GM20431 (cell line): ENCODE data around the gene HDDC3.
"Not testable (repeated sequence)": the region's sequence is repeated elsewhere in the genome, so short reads cannot be mapped to it uniquely, and the experiment has no call there.

ENCODE experiments used
- in situ Hi-C: fragments of 300-500 bp; cut with MseI, MboI; formaldehyde crosslinking; loops from one replicate; pipeline ENCODE4 v1.15.0; 2020; ENCODE audit warnings: low sequenced_read_pairs; ENCODE audit not compliant: unreplicated experiment

The HDDC3 gene

GRCh38 chr15:90913398-90913944 is 18.9 kb downstream of the HDDC3 start:
- in situ Hi-C loops, result no loop called here

- in situ Hi-C loops, result no loop called here
Observed at GRCh38 chr15:90912770-90913075, 19.6 kb downstream of the HDDC3 start.

- in situ Hi-C loops, result no loop called here
Observed at GRCh38 chr15:90911906-90912769, 20.2 kb downstream of the HDDC3 start.

- in situ Hi-C loops, result no loop called here
Observed at GRCh38 chr15:90911302-90911623, 21.1 kb downstream of the HDDC3 start.

GRCh38 chr15:90910441-90911301 is 21.7 kb downstream of the HDDC3 start:
- in situ Hi-C loops, result no loop called here

- in situ Hi-C loops, result no loop called here
Observed at GRCh38 chr15:90909976-90910375, 22.4 kb downstream of the HDDC3 start.

GRCh38 chr15:90909449-90909848 is 22.9 kb downstream of the HDDC3 start:
- in situ Hi-C loops, result not testable (repeated sequence)

- in situ Hi-C loops, result no loop called here
Observed at GRCh38 chr15:90907838-90908507, 24.4 kb downstream of the HDDC3 start.

GRCh38 chr15:90907051-90907660 is 25.2 kb downstream of the HDDC3 start:
- in situ Hi-C loops, result no loop called here

- in situ Hi-C loops, result no loop called here
Observed at GRCh38 chr15:90906181-90906849, 26.0 kb downstream of the HDDC3 start.

- in situ Hi-C loops, result no loop called here
Observed at GRCh38 chr15:90905306-90906180, 26.8 kb downstream of the HDDC3 start.

GRCh38 chr15:90904746-90905145 is 27.6 kb downstream of the HDDC3 start:
- in situ Hi-C loops, result no loop called here

GRCh38 chr15:90903733-90904536 is 28.4 kb downstream of the HDDC3 start:
- in situ Hi-C loops, result no loop called here

GRCh38 chr15:90902840-90903732 is 29.3 kb downstream of the HDDC3 start, which contains the start of gene MAN2A2:
TSS of gene MAN2A2 (plus strand) at chr15:90903302. CDS start at chr15:90904208, 906 bp downstream.
- in situ Hi-C loops, result no loop called here

GRCh38 chr15:90902040-90902839 is 30.1 kb downstream of the HDDC3 start:
- in situ Hi-C loops, result no loop called here
